A549 (cell line): Measurements from ENCODE around the gene NTNG1.

ENCODE experiments used
- POLR2A ChIP-seq: IDR thresholded peaks from 2 replicates; pipeline ENCODE4 v1.6.1; 2012; ENCODE audit warnings: mild to moderate bottlenecking, low read length
- RNF2 ChIP-seq: fragments of 200-600 bp; sonication (generic); IDR thresholded peaks from 2 replicates; pipeline ENCODE4 v1.6.1; 2016; ENCODE audit warnings: low read depth, mild to moderate bottlenecking, antibody characterized with exemption, moderate library complexity, borderline replicate concordance

DNA sequence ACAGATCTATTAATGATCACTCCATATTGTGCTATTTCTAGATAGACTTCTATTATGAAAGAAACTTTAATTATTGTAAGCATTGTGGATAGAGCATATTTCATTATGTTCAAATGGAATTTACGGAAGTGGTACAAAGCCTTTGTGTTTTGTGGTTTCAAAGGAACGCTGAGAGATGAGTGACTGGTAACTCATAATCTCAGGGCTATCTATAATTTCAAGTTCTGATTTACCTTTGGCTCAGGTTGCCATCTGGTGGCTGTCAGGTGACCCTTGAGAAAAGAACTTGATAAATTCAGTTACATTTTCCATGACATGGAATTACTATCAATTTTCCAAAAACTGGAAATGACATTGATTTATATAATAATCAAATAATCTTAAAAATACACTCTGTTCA, 12.2 kb downstream of the NTNG1 start:
- TF ChIP-seq POLR2A: no peak
- TF ChIP-seq RNF2: no peak
